Measurements from ENCODE around the gene PEX6. TPM values are rescaled to one million over a fixed set of nuclear protein-coding genes. Genes with fewer than 3 reads are reported as not detected.

Gene PEX6
- total and polyA plus RNA-seq, 2 donors (not counting 3 experiments of a cell fraction or from before 2014, with no cell fraction given), result 9.9 to 11.2 TPM

DNA sequence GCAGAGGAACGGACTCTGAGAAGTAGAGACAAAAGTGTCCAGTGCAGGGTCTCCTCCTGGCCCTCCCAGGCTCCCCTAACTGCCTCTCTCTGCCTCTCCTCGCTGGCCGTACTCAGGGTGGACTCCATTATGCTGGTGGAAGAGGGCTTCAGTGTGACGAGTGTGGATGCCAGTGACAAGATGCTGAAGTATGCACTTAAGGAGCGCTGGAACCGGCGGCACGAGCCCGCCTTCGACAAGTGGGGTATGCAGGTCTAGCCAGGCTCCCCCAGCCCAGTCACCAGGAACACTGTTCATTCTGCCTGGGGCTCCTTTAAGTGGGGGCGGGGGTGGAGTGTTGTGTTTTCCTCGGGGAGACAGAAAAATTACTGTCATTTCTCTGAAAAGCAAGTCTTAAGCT, 16.9 kb downstream of the PEX6 start:
- no peaks in the 10 kb centered on the region for H3K9me3 ChIP-seq (replicated peaks; ENCODE audit: control insufficient read depth, insufficient read depth, low read length)
- ChIA-PET CTCF (interaction anchor here (1.1 kb wide), 1 partner anchor 22 kb away, joined by 3 read pairs; the partner anchor contains the start of gene PPP2R5D), POLR2A (no interaction called here)
- intact Hi-C loops (cut with micrococcal nuclease), result loop anchor here (5.0 kb wide), 1 partner anchor 50 kb away; the partner anchor contains the start of genes KLHDC3 and MEA1
- H3K27ac ChIP-seq (ENCODE audit: insufficient read depth, low read depth, low read length), result no peak overlapping the region
- H3K9me1 ChIP-seq (replicated peaks; ENCODE audit: control insufficient read depth, extremely low read depth, insufficient read depth, low read length), result no peaks in the 10 kb centered on the region
- H3K9ac ChIP-seq (replicated peaks; ENCODE audit: extremely low read depth, insufficient read depth, low read length), result no peak overlapping the region
- no peaks in the 10 kb centered on the region for H3K79me2 ChIP-seq (ENCODE audit: control insufficient read depth, insufficient read depth, low read length)
- DNase-seq (ENCODE audit: low read depth, low spot score) (no peak), FAIRE-seq (no peak)
- no peak for TF ChIP-seq JUN (IDR thresholded peaks at IDR 0.05; ENCODE audit: borderline replicate concordance, insufficient read depth, insufficient read length, low read depth)
- TF ChIP-seq POLR2AphosphoS5 (IDR thresholded peaks at IDR 0.05; ENCODE audit: insufficient read depth, low read depth, low read length), result no peak
- TF ChIP-seq MYC (IDR thresholded peaks at IDR 0.05; ENCODE audit: low read depth, low read length), result no peak
- no peak for TF ChIP-seq FOS (IDR thresholded peaks at IDR 0.05; ENCODE audit: borderline replicate concordance, insufficient read depth, low read length)
- no peak for TF ChIP-seq EZH2 (IDR thresholded peaks at IDR 0.05; ENCODE audit: borderline replicate concordance, low read depth, low read length, severe bottlenecking)
- TF ChIP-seq, protein P1, sequence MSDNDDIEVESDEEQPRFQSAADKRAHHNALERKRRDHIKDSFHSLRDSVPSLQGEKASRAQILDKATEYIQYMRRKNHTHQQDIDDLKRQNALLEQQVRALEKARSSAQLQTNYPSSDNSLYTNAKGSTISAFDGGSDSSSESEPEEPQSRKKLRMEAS (IDR thresholded peaks at IDR 0.05; ENCODE audit: insufficient read depth, insufficient read length), result no peak
- TF ChIP-seq GATA2 (IDR thresholded peaks at IDR 0.05; ENCODE audit: insufficient read depth, insufficient read length, low read depth, low read length), result no peak
- no peak for TF ChIP-seq POLR2A (IDR thresholded peaks at IDR 0.05; ENCODE audit: low read depth, low read length)
- TF ChIP-seq, protein P2, sequence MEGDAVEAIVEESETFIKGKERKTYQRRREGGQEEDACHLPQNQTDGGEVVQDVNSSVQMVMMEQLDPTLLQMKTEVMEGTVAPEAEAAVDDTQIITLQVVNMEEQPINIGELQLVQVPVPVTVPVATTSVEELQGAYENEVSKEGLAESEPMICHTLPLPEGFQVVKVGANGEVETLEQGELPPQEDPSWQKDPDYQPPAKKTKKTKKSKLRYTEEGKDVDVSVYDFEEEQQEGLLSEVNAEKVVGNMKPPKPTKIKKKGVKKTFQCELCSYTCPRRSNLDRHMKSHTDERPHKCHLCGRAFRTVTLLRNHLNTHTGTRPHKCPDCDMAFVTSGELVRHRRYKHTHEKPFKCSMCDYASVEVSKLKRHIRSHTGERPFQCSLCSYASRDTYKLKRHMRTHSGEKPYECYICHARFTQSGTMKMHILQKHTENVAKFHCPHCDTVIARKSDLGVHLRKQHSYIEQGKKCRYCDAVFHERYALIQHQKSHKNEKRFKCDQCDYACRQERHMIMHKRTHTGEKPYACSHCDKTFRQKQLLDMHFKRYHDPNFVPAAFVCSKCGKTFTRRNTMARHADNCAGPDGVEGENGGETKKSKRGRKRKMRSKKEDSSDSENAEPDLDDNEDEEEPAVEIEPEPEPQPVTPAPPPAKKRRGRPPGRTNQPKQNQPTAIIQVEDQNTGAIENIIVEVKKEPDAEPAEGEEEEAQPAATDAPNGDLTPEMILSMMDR (IDR thresholded peaks at IDR 0.05; ENCODE audit: extremely low read depth in 1 of 2, insufficient read depth in 1 of 2, low read depth in 1 of 2, low read length in 2 of 2), result no peak
- no TSS peak for BruUV-seq (replicated peaks)
- H3K4me1 ChIP-seq (ENCODE audit: control insufficient read depth, extremely low read depth, insufficient read depth, low read length), result peaks cover 10% of the 10 kb centered on the region
- H2AFZ ChIP-seq (ENCODE audit: low read depth, low read length), result no peak overlapping the region
- H4K20me1 ChIP-seq (replicated peaks; ENCODE audit: control insufficient read depth, extremely low read depth, insufficient read depth, low read length), result no peaks in the 10 kb centered on the region
- no peak overlapping the region for H3K4me3 ChIP-seq (replicated peaks in 1 of 3; ENCODE audit: insufficient read depth in 1 of 3, low read depth in 1 of 3, low read length in 3 of 3)
- no peak overlapping the region for H3K4me2 ChIP-seq (ENCODE audit: insufficient read depth, low read length)
- no peaks in the 10 kb centered on the region for H3K27me3 ChIP-seq (ENCODE audit: control insufficient read depth in 2 of 2, insufficient read depth in 2 of 2, low read length in 2 of 2)
- peaks cover 0 to 17% of the 10 kb centered on the region in 2 experiments for H3K36me3 ChIP-seq (ENCODE audit: control insufficient read depth in 2 of 2, extremely low read depth in 1 of 2, insufficient read depth in 2 of 2, low read length in 2 of 2)
- dilution Hi-C loops (cut with MboI; ENCODE audit: extremely low pct_ligation_motif_present, low sequenced_read_pairs), result no loop called here

All from endothelial cell of umbilical vein (primary cell).